Posterior cingulate gyrus (tissue), 11 donors: Measurements from ENCODE around the gene ARHGAP26.
"Not testable (repeated sequence)": the region's sequence is repeated elsewhere in the genome, so short reads cannot be mapped to it uniquely, and the experiment has no call there.

Experiments
- DNase-seq, 10 donors: peaks; one replicate each; pipeline versions ENCODE4 v3.0.0 to v3.0.0-alpha.2; 2020 to 2021; ENCODE audit warnings: mixed read lengths in 3 of 10
- intact Hi-C: fragments of 100-400 bp; cut with DNase I; formaldehyde crosslinking; loops from one replicate; pipeline ENCODE4 v1.15.1; 2023

Gene ARHGAP26

GRCh38 chr5:142945845-142946244 is 175.7 kb downstream of the ARHGAP26 start:
- no peak for DNase-seq
- intact Hi-C loops, result no loop called here

- no peak for DNase-seq
- intact Hi-C loops, result no loop called here
These were observed 176.6 kb downstream of the ARHGAP26 start for GRCh38 chr5:142946547-142947426.

GRCh38 chr5:142947427-142947709 is 177.2 kb downstream of the ARHGAP26 start:
- intact Hi-C loops, result no loop called here
- DNase-seq, result no peak

- intact Hi-C loops, result no loop called here
These were observed 182.1 kb downstream of the ARHGAP26 start for GRCh38 chr5:142952229-142952628.

GRCh38 chr5:142952871-142953270 is 182.7 kb downstream of the ARHGAP26 start:
- intact Hi-C loops, result not testable (repeated sequence)

More at GRCh38 chr5:142952229-142952628, 182.1 kb downstream of the ARHGAP26 start:
- DNase-seq, result no peak

GRCh38 chr5:142954455-142954854 is 184.3 kb downstream of the ARHGAP26 start:
- DNase-seq, result no peak
- intact Hi-C loops, result no loop called here

More at GRCh38 chr5:142952871-142953270, 182.7 kb downstream of the ARHGAP26 start:
- DNase-seq, result not testable (repeated sequence)

GRCh38 chr5:142955628-142956027 is 185.5 kb downstream of the ARHGAP26 start:
- no peak for DNase-seq
- intact Hi-C loops, result no loop called here

- intact Hi-C loops, result no loop called here
- no peak for DNase-seq
These were observed 187.4 kb downstream of the ARHGAP26 start for GRCh38 chr5:142957528-142957927.

- DNase-seq, result peak in 1 of 10 donors; percentile 58
- intact Hi-C loops, result no loop called here
These were observed 188.9 kb downstream of the ARHGAP26 start for GRCh38 chr5:142958944-142959682.

- intact Hi-C loops, result loop anchor here (5.0 kb wide), 1 partner anchor 38 kb away; no protein-coding TSS in a partner anchor
These were observed 189.8 kb downstream of the ARHGAP26 start for GRCh38 chr5:142959683-142960657.

GRCh38 chr5:142961440-142962173 is 191.4 kb downstream of the ARHGAP26 start:
- intact Hi-C loops, result loop anchor here (5.0 kb wide), 1 partner anchor 39 kb away; no protein-coding TSS in a partner anchor
- no peak for DNase-seq

More at GRCh38 chr5:142959683-142960657, 189.8 kb downstream of the ARHGAP26 start:
- no peak for DNase-seq

- intact Hi-C loops, result loop anchor here (5.0 kb wide), 1 partner anchor 40 kb away; no protein-coding TSS in a partner anchor
- no peak for DNase-seq
These were observed 192.0 kb downstream of the ARHGAP26 start for GRCh38 chr5:142962174-142962533.

GRCh38 chr5:142965258-142966120 is 195.3 kb downstream of the ARHGAP26 start:
- intact Hi-C loops, result not testable (repeated sequence)
- peak in 5 of 10 donors; percentile 34 to 83 (median 59) for DNase-seq

- DNase-seq, result no peak
- intact Hi-C loops, result no loop called here
These were observed 195.9 kb downstream of the ARHGAP26 start for GRCh38 chr5:142966121-142966420.

- no peak for DNase-seq
- intact Hi-C loops, result no loop called here
These were observed 199.0 kb downstream of the ARHGAP26 start for GRCh38 chr5:142969186-142969585.

- intact Hi-C loops, result no loop called here
- DNase-seq, result no peak
These were observed 199.7 kb downstream of the ARHGAP26 start for GRCh38 chr5:142969624-142970439.

- intact Hi-C loops, result no loop called here
These were observed 200.4 kb downstream of the ARHGAP26 start for GRCh38 chr5:142970440-142971030.

More at GRCh38 chr5:142970440-142971030, 200.4 kb downstream of the ARHGAP26 start:
- DNase-seq, result no peak
